Spleen (tissue), 11 donors: Measurements from ENCODE around the gene TMEM30A. TPM values are rescaled to one million over a fixed set of nuclear protein-coding genes. Genes with fewer than 3 reads are reported as not detected.

Source experiments
- DNase-seq: peaks from one replicate; pipeline ENCODE4 v3.0.0-alpha.2; 2020
- H3K27ac ChIP-seq, 8 donors: fragments of 200-600 bp; sonication (generic) in 7 of 8; 1 replicate in 4 of 8; 2 replicates in 4 of 8; pipeline versions ENCODE4 v1.5.0 to v1.8.0; 2016 to 2021; ENCODE audit warnings: inconsistent platforms in 4 of 8, mild to moderate bottlenecking in 4 of 8, moderate library complexity in 1 of 8
- H3K27me3 ChIP-seq, 7 donors: fragments of 200-600 bp; sonication (generic) in 6 of 7; replicated peaks in 1 of 7; 1 replicate in 4 of 7; 2 replicates in 3 of 7; pipeline versions ENCODE4 v1.5.0 to v1.8.0; 2016 to 2021; ENCODE audit warnings: inconsistent platforms in 3 of 7, mild to moderate bottlenecking in 1 of 7
- H3K36me3 ChIP-seq, 6 donors: fragments of 200-600 bp; sonication (generic) in 5 of 6; 1 replicate in 4 of 6; 2 replicates in 2 of 6; pipeline versions ENCODE4 v1.5.0 to v1.8.0; 2016 to 2021; ENCODE audit warnings: inconsistent platforms in 2 of 6
- H3K4me1 ChIP-seq, 6 donors: fragments of 200-600 bp; sonication (generic) in 5 of 6; 1 replicate in 3 of 6; 2 replicates in 3 of 6; pipeline versions ENCODE4 v1.5.0 to v1.8.0; 2016 to 2021; ENCODE audit warnings: inconsistent platforms in 3 of 6
- H3K4me3 ChIP-seq, 8 donors: fragments of 200-600 bp; sonication (generic) in 7 of 8; 1 replicate in 4 of 8; 2 replicates in 4 of 8; pipeline versions ENCODE4 v1.5.0 to v1.8.0; 2016 to 2021; ENCODE audit warnings: inconsistent platforms in 4 of 8, mild to moderate bottlenecking in 4 of 8, moderate library complexity in 2 of 8
- H3K9me3 ChIP-seq, 8 donors: fragments of 200-600 bp; sonication (generic) in 7 of 8; 1 replicate in 4 of 8; 2 replicates in 4 of 8; pipeline versions ENCODE4 v1.5.0 to v1.8.0; 2016 to 2021; ENCODE audit warnings: inconsistent platforms in 4 of 8
- CTCF ChIP-seq, 11 experiments: fragments of 200-600 bp in 7 of 11; fragments of 450-650 bp in 4 of 11; sonication (generic) in 4 of 11; IDR thresholded peaks in 8 of 11; conservative IDR thresholded peaks in 3 of 11; 1 replicate in 7 of 11; 2 replicates in 4 of 11; pipeline versions ENCODE4 v1.4.0 to v1.8.0; 2016 to 2021; ENCODE audit warnings: antibody characterized with exemption in 11 of 11, inconsistent platforms in 4 of 11, mild to moderate bottlenecking in 1 of 11
- POLR2A ChIP-seq, 3 donors: fragments of 450-650 bp; IDR thresholded peaks; one replicate each; pipeline ENCODE4 v1.5.1; 2017; ENCODE audit warnings: antibody characterized with exemption in 3 of 3, mild to moderate bottlenecking in 1 of 3
- POLR2AphosphoS5 ChIP-seq, 3 donors: sonication (generic); formaldehyde crosslinking; IDR thresholded peaks; one replicate each; pipeline ENCODE4 v1.5.1; 2017; ENCODE audit warnings: antibody characterized with exemption in 3 of 3
- WGBS, 5 donors: extraction: QIAGEN DNeasy Blood & Tissue Kit in 3 of 5; methylation state at CpG; one replicate each; pipeline versions ENCODE4 v1.1.5 to v1.1.7; 2013 to 2018; 5-methylcytosine and 5-hydroxymethylcytosine counted together
- intact Hi-C: fragments of 100-400 bp; cut with DNase I; formaldehyde crosslinking; loops from one replicate; pipeline ENCODE4 v1.15.0; 2023; ENCODE audit warnings: low total_unique reads
- polyA plus RNA-seq, 3 donors: library from polyadenylated mRNA; stranded (reverse); fragments of 200-250 nt; gene quantifications; one replicate each; pipeline ENCODE4 v1.2.1, GENCODE V29; 2013
- total RNA-seq, 7 donors: library from RNA; depleted of rRNA in 3 of 7; stranded (reverse); fragments of >200 nt in 3 of 7; fragmentation: NEBNext Ultra II Directional in 4 of 7; extraction: Animal tissue kit (Norgen Biotek cat#: 25700) in 4 of 7; gene quantifications; one replicate each; pipeline versions ENCODE4 v1.1.0 to v1.2.1, GENCODE V29; 2016 to 2021
- donor health status: healthy with polysubstance abuse.
- donor health status: DM: no; HTN: no; CAD: no; lungs with moderate emphysema.
- donor health status: DM: no; HTN: no; CAD: no.
- donor health status: Bipolar disorder and iron deficiency.
- donor health status: healthy.
- donor health status: DM: no; HTN: no; CAD: no.
- donor health status: DM: yes; HTN: yes; CAD: no.

The TMEM30A gene
- total and polyA plus RNA-seq, 10 donors, result 19.9 to 111 (median 88.5) TPM

DNA sequence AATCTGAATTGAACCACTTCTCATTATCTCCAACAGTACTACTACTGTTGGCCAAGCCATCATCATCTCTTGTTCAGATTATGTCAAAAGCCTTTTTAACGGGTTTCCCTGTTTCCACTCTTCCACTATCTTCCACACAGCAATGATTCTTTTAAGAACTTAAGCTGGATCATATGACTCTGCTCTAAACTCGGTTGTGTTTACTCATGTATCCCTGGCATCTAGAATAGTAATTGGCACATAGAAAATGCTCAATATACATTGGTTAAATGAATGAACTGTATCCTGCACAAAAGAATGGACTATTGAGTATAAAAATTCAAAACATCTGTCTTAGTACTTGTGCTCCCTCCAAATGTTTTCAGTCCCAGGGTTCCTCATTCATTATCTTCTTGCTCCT is 38.2 kb downstream of the TMEM30A start:
- DNase-seq, result no peak

GRCh38 chr6:75244063-75244584 is 40.5 kb downstream of the TMEM30A start:
- Histone ChIP-seq H3K36me3 (peaks cover 0 to 27% (median 18%) of the 10 kb centered on the region in 6 donors), H3K27me3 (no peaks in the 10 kb centered on the region), H3K4me1 (peaks cover 11 to 48% (median 36%) of the 10 kb centered on the region in 6 donors), H3K4me3 (peak overlapping the region; percentile 57 to 82 (median 70)), H3K9me3 (no peaks in the 10 kb centered on the region), H3K27ac (peak overlapping the region; percentile 74 to 96 (median 92))
- no peak for DNase-seq
- 15 to 29% (median 25%) methylated on average over 15 of the region's 15 CpGs for WGBS, 5 donors
- intact Hi-C loops, result no loop called here
- TF ChIP-seq POLR2AphosphoS5 (IDR thresholded peaks at IDR 0.05), result no peak
- no peak for TF ChIP-seq POLR2A (IDR thresholded peaks at IDR 0.05)
- TF ChIP-seq CTCF (IDR thresholded peaks at IDR 0.05 in 8 of 11, conservative IDR thresholded peaks at IDR 0.05 in 3 of 11), result no peak

More for the DNA sequence above, 38.2 kb downstream of the TMEM30A start:
- TF ChIP-seq POLR2AphosphoS5 (IDR thresholded peaks at IDR 0.05) (no peak), CTCF (IDR thresholded peaks at IDR 0.05 in 8 of 11, conservative IDR thresholded peaks at IDR 0.05 in 3 of 11) (no peak), POLR2A (IDR thresholded peaks at IDR 0.05) (no peak)
- 71 to 88% (median 79%) methylated on average over 2 of the region's 2 CpGs for WGBS, 5 donors
- H3K4me1 ChIP-seq, result peaks cover 2 to 27% (median 21%) of the 10 kb centered on the region in 6 donors
- no peak overlapping the region for H3K4me3 ChIP-seq
- H3K9me3 ChIP-seq, result no peaks in the 10 kb centered on the region
- no peaks in the 10 kb centered on the region for H3K27me3 ChIP-seq
- H3K27ac ChIP-seq, result no peak overlapping the region
- H3K36me3 ChIP-seq, result peaks cover 0 to 4% (median 0%) of the 10 kb centered on the region in 6 donors
- intact Hi-C loops, result no loop called here

GRCh38 chr6:75243333-75244062 is 41.1 kb downstream of the TMEM30A start, which contains the start of gene COX7A2:
COX7A2 (minus strand) TSS chr6:75243801; CDS start chr6:75243734, 67 bp downstream.
- DNase-seq, result peak; percentile 95
- H3K4me1 ChIP-seq, result peaks cover 11 to 53% (median 36%) of the 10 kb centered on the region in 6 donors
- no peaks in the 10 kb centered on the region for H3K9me3 ChIP-seq
- peaks cover 0 to 33% (median 24%) of the 10 kb centered on the region in 6 donors for H3K36me3 ChIP-seq
- peak within 1 kb of the TSS; percentile 57 to 82 (median 70) for H3K4me3 ChIP-seq
- peak within 1 kb of the TSS; percentile 74 to 96 (median 92) for H3K27ac ChIP-seq
- peak; percentile 69 to 96 (median 86) for TF ChIP-seq POLR2AphosphoS5 (IDR thresholded peaks at IDR 0.05)
- TF ChIP-seq POLR2A (IDR thresholded peaks at IDR 0.05), result peak in 1 of 3 donors; percentile 43
- TF ChIP-seq CTCF (IDR thresholded peaks at IDR 0.05 in 8 of 11, conservative IDR thresholded peaks at IDR 0.05 in 3 of 11), result no peak
- intact Hi-C loops, result no loop called here
- H3K27me3 ChIP-seq, result no peaks in the 10 kb centered on the region
- whole genome bisulfite sequencing, 5 donors, result 0 to 1% (median 0%) methylated on average over 36 of the region's 36 CpGs

DNA sequence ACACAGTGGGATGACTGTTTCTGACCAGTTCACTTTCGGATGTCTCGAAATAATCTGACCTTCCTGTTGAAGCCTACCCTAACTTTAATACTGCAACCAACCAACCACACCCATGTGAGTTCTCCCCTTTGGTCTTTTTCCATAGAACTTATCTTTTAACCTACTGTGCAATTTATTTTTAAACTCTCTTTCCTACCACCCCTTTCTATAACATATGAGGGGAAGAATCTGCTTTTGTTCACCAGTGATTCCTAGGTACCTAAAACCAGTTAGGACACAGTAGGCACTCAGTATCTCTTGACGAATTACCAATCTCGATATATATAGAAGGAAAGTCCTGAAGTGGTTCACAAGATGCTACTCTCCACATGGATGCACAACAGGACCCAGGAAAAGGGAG is 48.0 kb downstream of the TMEM30A start:
- 78 to 97% (median 94%) methylated on average over 4 of the region's 4 CpGs for WGBS, 5 donors
- no peak overlapping the region for H3K27ac ChIP-seq
- H3K4me1 ChIP-seq, result peaks cover 7 to 28% (median 17%) of the 10 kb centered on the region in 6 donors
- DNase-seq, result no peak
- intact Hi-C loops, result no loop called here
- peaks cover 0 to 63% (median 43%) of the 10 kb centered on the region in 6 donors for H3K36me3 ChIP-seq
- no peaks in the 10 kb centered on the region for H3K27me3 ChIP-seq
- H3K4me3 ChIP-seq, result no peak overlapping the region
- no peaks in the 10 kb centered on the region for H3K9me3 ChIP-seq
- no peak for TF ChIP-seq CTCF (IDR thresholded peaks at IDR 0.05 in 8 of 11, conservative IDR thresholded peaks at IDR 0.05 in 3 of 11)
- TF ChIP-seq POLR2AphosphoS5 (IDR thresholded peaks at IDR 0.05), result no peak
- TF ChIP-seq POLR2A (IDR thresholded peaks at IDR 0.05), result no peak
